Ishikawa (cell line): Measurements from ENCODE around the gene CDH16.

ENCODE experiments used
- CEBPB ChIP-seq: IDR thresholded peaks from 2 replicates; pipeline ENCODE4 v1.6.1; 2012
- CREB1 ChIP-seq: IDR thresholded peaks from 2 replicates; pipeline ENCODE4 v1.6.1; 2012; ENCODE audit warnings: low read depth
- EGR1 ChIP-seq: IDR thresholded peaks from 2 replicates; pipeline ENCODE4 v1.6.1; 2012
- EP300 ChIP-seq: IDR thresholded peaks from 2 replicates; pipeline ENCODE4 v1.6.1; 2012; ENCODE audit warnings: borderline replicate concordance
- FOXM1 ChIP-seq: IDR thresholded peaks from 2 replicates; pipeline ENCODE4 v1.6.1; 2012; ENCODE audit warnings: low read depth, borderline replicate concordance
- MAX ChIP-seq: IDR thresholded peaks from 2 replicates; pipeline ENCODE4 v1.6.1; 2012
- NFIC ChIP-seq: IDR thresholded peaks from 2 replicates; pipeline ENCODE4 v1.6.1; 2012
- RAD21 ChIP-seq: IDR thresholded peaks from 2 replicates; pipeline ENCODE4 v1.6.1; 2012; ENCODE audit warnings: low read depth
- REST ChIP-seq: IDR thresholded peaks from 2 replicates; pipeline ENCODE4 v1.6.1; 2012; ENCODE audit warnings: low read depth, mild to moderate bottlenecking
- TAF1 ChIP-seq: IDR thresholded peaks from 2 replicates; pipeline ENCODE4 v1.6.1; 2012; ENCODE audit warnings: low read depth, mild to moderate bottlenecking
- TCF12 ChIP-seq: IDR thresholded peaks from 2 replicates; pipeline ENCODE4 v1.6.1; 2012; ENCODE audit warnings: low read depth
- TEAD4 ChIP-seq: IDR thresholded peaks from 2 replicates; pipeline ENCODE4 v1.6.1; 2012
- USF1 ChIP-seq: IDR thresholded peaks from 2 replicates; pipeline ENCODE4 v1.6.1; 2012
- YY1 ChIP-seq: IDR thresholded peaks from 2 replicates; pipeline ENCODE4 v1.6.1; 2012; ENCODE audit warnings: low read depth
- ZBTB7A ChIP-seq: IDR thresholded peaks from 2 replicates; pipeline ENCODE4 v1.6.1; 2012; ENCODE audit warnings: low read depth

Gene CDH16

GRCh38 chr16:66891360-66891759 is 27.3 kb downstream of the CDH16 start:
- TF ChIP-seq REST (no peak), YY1 (no peak), TEAD4 (no peak)

GRCh38 chr16:66890799-66891198 is 27.9 kb downstream of the CDH16 start:
- no peak for TF ChIP-seq TAF1
- no peak for TF ChIP-seq EGR1
- TF ChIP-seq NFIC, result no peak
- TF ChIP-seq CREB1, result no peak
- no peak for TF ChIP-seq YY1
- TF ChIP-seq ZBTB7A, result no peak
- TF ChIP-seq TEAD4, result no peak
- TF ChIP-seq MAX, result no peak
- TF ChIP-seq REST, result no peak
- TF ChIP-seq USF1, result no peak
- no peak for TF ChIP-seq FOXM1
- no peak for TF ChIP-seq EP300
- no peak for TF ChIP-seq RAD21

DNA sequence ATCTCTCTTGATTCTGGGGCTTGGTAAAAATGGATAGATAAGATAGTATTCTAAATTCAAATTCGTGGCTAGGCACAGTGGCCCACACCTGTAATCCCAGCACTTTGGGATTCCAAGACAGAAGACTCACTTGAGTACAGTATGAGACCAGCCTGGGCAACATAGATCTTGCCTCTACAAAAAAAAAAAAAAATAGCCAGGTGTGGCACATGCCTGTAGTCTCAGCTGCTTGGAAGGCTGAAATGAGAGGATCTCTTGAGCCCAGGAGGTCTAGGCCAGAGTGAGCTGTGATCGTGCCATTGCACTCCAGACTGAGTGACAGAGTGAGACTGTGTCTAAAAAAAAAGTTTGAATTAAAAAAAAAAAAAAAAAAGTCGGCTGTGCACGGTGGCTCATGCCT is 29.1 kb downstream of the CDH16 start:
- TF ChIP-seq RAD21, result no peak
- TF ChIP-seq CEBPB, result no peak
- TF ChIP-seq FOXM1, result no peak

DNA sequence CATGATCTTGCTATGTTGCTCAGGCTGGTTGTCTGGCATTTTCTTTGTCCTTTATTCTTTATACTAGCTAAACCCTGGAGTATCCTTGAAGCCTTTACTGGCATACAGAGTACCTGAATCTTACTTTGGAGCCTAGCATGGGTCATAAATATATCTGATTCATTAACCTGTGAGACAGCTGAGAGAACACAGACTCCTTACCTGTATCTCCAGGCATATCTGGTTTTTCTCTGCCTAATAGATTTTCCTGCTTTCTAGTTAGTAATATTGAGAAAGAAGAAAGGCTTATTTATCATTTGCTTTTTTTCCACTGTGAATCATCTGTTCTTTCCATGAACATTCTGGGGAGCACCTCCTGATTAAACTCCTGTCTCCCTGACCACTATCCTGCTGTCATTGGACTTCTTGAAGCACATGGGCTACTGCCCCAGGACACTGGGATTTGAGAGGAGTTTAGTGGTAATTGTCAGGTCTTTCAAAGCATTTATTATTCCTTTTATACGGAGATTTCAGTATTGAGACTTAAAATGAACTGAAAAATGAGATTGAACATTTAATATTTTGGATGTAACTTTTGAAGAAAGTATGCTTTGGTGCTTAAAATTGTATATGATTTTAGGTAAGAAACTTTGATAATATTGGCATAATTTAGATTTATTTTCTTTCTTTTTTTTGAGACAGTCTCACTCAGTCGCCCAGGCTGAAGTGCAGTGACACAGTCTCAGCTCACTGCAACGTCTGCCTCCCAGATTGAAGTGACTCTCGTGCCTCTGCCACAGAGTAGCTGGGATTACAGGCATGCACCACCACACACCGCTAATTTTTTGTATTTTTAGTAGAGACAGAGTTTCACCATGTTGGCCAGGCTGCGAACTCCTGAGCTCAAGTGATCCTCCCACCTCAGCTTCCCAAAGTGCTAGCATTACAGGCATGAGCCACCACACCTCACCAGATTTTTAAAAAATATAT is 29.8 kb downstream of the CDH16 start:
- TF ChIP-seq RAD21 (no peak), TCF12 (no peak), FOXM1 (no peak), CEBPB (no peak), YY1 (no peak)

DNA sequence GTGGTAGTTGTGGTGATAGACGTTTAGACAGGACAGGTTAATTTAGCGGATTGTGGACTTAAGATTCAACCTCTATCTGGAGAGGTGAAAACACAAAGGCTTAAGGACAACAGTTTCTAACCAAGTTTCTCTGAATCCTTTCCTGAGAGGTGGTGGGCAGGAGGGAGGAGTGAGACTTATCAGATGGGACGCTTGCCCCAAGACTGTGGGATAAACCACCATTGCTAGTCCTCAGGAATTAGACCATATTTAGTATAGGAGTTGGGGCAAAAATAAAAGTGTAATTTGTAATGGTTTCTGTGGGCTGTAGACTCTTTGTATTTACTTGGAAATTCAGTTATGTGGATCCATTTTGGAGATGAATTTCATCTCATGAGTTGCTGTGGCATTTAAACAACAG is 31.8 kb downstream of the CDH16 start:
- no peak for TF ChIP-seq MAX
- TF ChIP-seq USF1, result no peak
- no peak for TF ChIP-seq CREB1

- TF ChIP-seq TAF1 (no peak), USF1 (no peak), YY1 (no peak), NFIC (no peak), REST (no peak), MAX (no peak), TEAD4 (no peak), ZBTB7A (no peak), CREB1 (no peak)
Measured at GRCh38 chr16:66886321-66886720, 32.4 kb downstream of the CDH16 start.
